HCT116 (cell line): ENCODE measurements around the gene GSTM3. TPM values are rescaled to one million over a fixed set of nuclear protein-coding genes. Genes with fewer than 3 reads are reported as not detected.

Experiments used
- ATAC-seq: fragments of 200-7000 bp; cut with Tn5 transposase; 2 replicates; pipeline ENCODE4 v1.9.1; 2020; ENCODE audit warnings: mild to moderate bottlenecking, moderate library complexity
- BruUV-seq: library from RNA; stranded (reverse); fragments of 400-500 nt; replicated peaks from 2 replicates; lab custom pipeline; 2021; lab: Mats Ljungman, UMichigan
- CTCF ChIA-PET: fragments of 300-600 bp; sonication (Branson Sonifier 250); formaldehyde crosslinking; loops from one replicate; lab custom pipeline; 2021; ENCODE audit warnings: antibody characterized with exemption; lab: Charles Lee
- POLR2A ChIA-PET: fragments of 300-600, 350-600 bp; sonication (Branson Sonifier 250); formaldehyde crosslinking; loops from one replicate; lab custom pipeline; 2021; ENCODE audit warnings: antibody characterized with exemption; lab: Charles Lee
- RAD21 ChIA-PET, 2 experiments: fragments of 300-600 bp; sonication (Branson Sonifier 250); formaldehyde crosslinking; loops; one replicate each; lab custom pipeline; 2023; ENCODE audit warnings: low total read pairs in 2 of 2; ENCODE audit not compliant: uncharacterized antibody in 2 of 2, unreplicated experiment in 2 of 2, low non-redundant PET in 1 of 2; lab: Charles Lee
- DNase-seq: peaks from one replicate; pipeline ENCODE4 v3.0.0-alpha.2; 2010; ENCODE audit warnings: low read depth, low spot score
- H2AFZ ChIP-seq: fragments of 200-600 bp; shearing (Covaris generic), sonication (generic); 2 replicates; pipeline ENCODE4 v1.6.1; 2017; ENCODE audit warnings: low read depth, mixed run types, mixed read lengths, antibody characterized with exemption, low read length; ENCODE audit not compliant: poor library complexity, severe bottlenecking
- H3K27ac ChIP-seq: 2 replicates; pipeline ENCODE4 v1.5.1; 2012; ENCODE audit warnings: low read depth, low read length
- H3K27me3 ChIP-seq: fragments of 200-600 bp; sonication (generic); 2 replicates; pipeline ENCODE4 v1.6.1; 2016; ENCODE audit warnings: mixed run types, low read length, mixed read lengths; ENCODE audit not compliant: insufficient read depth
- H3K36me3 ChIP-seq, 2 experiments: fragments of 200-500 bp in 1 of 2; fragments of 200-600 bp in 1 of 2; sonication (Bioruptor generic) in 1 of 2; sonication (generic) in 1 of 2; 2 replicates each; pipeline versions ENCODE4 v1.5.1 to v1.6.1; 2014 to 2016; ENCODE audit warnings: low read length in 2 of 2, inconsistent platforms in 1 of 2, mixed read lengths in 1 of 2, mixed run types in 1 of 2; ENCODE audit not compliant: insufficient read depth in 2 of 2, control insufficient read depth in 1 of 2
- H3K4me1 ChIP-seq, 2 experiments: fragments of 200-600 bp in 1 of 2; sonication (generic) in 1 of 2; 2 replicates each; pipeline versions ENCODE4 v1.5.1 to v1.6.1; 2012 to 2017; ENCODE audit warnings: low read length in 2 of 2, inconsistent platforms in 1 of 2, mild to moderate bottlenecking in 1 of 2, mixed read lengths in 1 of 2, mixed run types in 1 of 2, moderate library complexity in 1 of 2; ENCODE audit not compliant: insufficient read depth in 2 of 2, control insufficient read depth in 1 of 2
- H3K4me2 ChIP-seq: fragments of 200-600 bp; sonication (generic); 2 replicates; pipeline ENCODE4 v1.6.1; 2017; ENCODE audit warnings: mixed run types, low read length, mixed read lengths
- H3K4me3 ChIP-seq, 2 experiments: fragments of 200-600 bp in 1 of 2; sonication (generic) in 1 of 2; replicated peaks in 1 of 2; 2 replicates each; pipeline ENCODE4 v1.5.1; 2011 to 2016; ENCODE audit warnings: low read length in 2 of 2, control low read depth in 1 of 2, low read depth in 1 of 2, mild to moderate bottlenecking in 1 of 2, mixed read lengths in 1 of 2, mixed run types in 1 of 2
- H3K79me2 ChIP-seq: fragments of 200-600 bp; sonication (generic); 2 replicates; pipeline ENCODE4 v1.6.1; 2017; ENCODE audit warnings: mild to moderate bottlenecking, mixed run types, low read length, moderate library complexity, mixed read lengths; ENCODE audit not compliant: insufficient read depth
- H3K9ac ChIP-seq: fragments of 200-600 bp; sonication (generic); 2 replicates; pipeline ENCODE4 v1.6.1; 2016; ENCODE audit warnings: low read length, mixed read lengths
- H3K9me2 ChIP-seq: fragments of 200-600 bp; sonication (generic), shearing (Covaris generic); 2 replicates; pipeline ENCODE4 v1.6.1; 2017; ENCODE audit warnings: mixed run types, mild to moderate bottlenecking, moderate library complexity; ENCODE audit not compliant: insufficient read depth
- H3K9me3 ChIP-seq, 2 experiments: fragments of 200-500 bp in 1 of 2; fragments of 200-600 bp in 1 of 2; sonication (Bioruptor generic) in 1 of 2; sonication (generic) in 1 of 2; 2 replicates each; pipeline ENCODE4 v1.6.1; 2014 to 2017; ENCODE audit warnings: low read length in 2 of 2, mixed read lengths in 2 of 2, inconsistent platforms in 1 of 2, low read depth in 1 of 2, mild to moderate bottlenecking in 1 of 2, mixed run types in 1 of 2, moderate library complexity in 1 of 2; ENCODE audit not compliant: control insufficient read depth in 1 of 2, insufficient read depth in 1 of 2
- H4K20me1 ChIP-seq: fragments of 200-600 bp; sonication (generic), shearing (Covaris generic); 2 replicates; pipeline ENCODE4 v1.6.1; 2017; ENCODE audit warnings: mixed run types, mild to moderate bottlenecking, moderate library complexity; ENCODE audit not compliant: insufficient read depth
- ATF3 ChIP-seq: IDR thresholded peaks from 2 replicates; pipeline ENCODE4 v1.6.1; 2012
- CBX3 ChIP-seq: IDR thresholded peaks from 2 replicates; pipeline ENCODE4 v1.6.1; 2012; ENCODE audit warnings: low read depth
- CTCF ChIP-seq, 3 experiments: fragments of 200-600 bp in 1 of 3; sonication (generic) in 1 of 3; IDR thresholded peaks in 2 of 3; conservative IDR thresholded peaks in 1 of 3; 2 replicates each; pipeline ENCODE4 v1.5.1; 2012 to 2017; ENCODE audit warnings: low read depth in 2 of 3, low read length in 2 of 3, antibody characterized with exemption in 1 of 3, borderline replicate concordance in 1 of 3, control low read depth in 1 of 3, mild to moderate bottlenecking in 1 of 3, mixed read lengths in 1 of 3, mixed run types in 1 of 3, moderate library complexity in 1 of 3; ENCODE audit not compliant: insufficient read depth in 1 of 3
- EGR1 ChIP-seq: IDR thresholded peaks from 2 replicates; pipeline ENCODE4 v1.6.1; 2012; ENCODE audit warnings: low read depth
- ELF1 ChIP-seq: IDR thresholded peaks from 2 replicates; pipeline ENCODE4 v1.6.1; 2012; ENCODE audit warnings: low read depth, borderline replicate concordance
- EZH2 ChIP-seq: fragments of 200-600 bp; sonication (generic); IDR thresholded peaks from 2 replicates; pipeline ENCODE4 v1.6.1; 2017; ENCODE audit warnings: antibody characterized with exemption, mixed run types
- EZH2phosphoT487 ChIP-seq: fragments of 200-600 bp; IDR thresholded peaks from 2 replicates; pipeline ENCODE4 v1.6.1; 2018; ENCODE audit warnings: antibody characterized with exemption, borderline replicate concordance
- FOSL1 ChIP-seq: IDR thresholded peaks from 2 replicates; pipeline ENCODE4 v1.6.1; 2012; ENCODE audit warnings: low read depth
- POLR2A ChIP-seq: IDR thresholded peaks from 2 replicates; pipeline ENCODE4 v1.7.0; 2011; ENCODE audit warnings: borderline replicate concordance; ENCODE audit not compliant: insufficient read depth, insufficient read length; ENCODE audit errors: extremely low read depth
- POLR2AphosphoS5 ChIP-seq: IDR thresholded peaks from 2 replicates; pipeline ENCODE4 v1.6.1; 2011; ENCODE audit warnings: mild to moderate bottlenecking, low read depth, low read length, moderate library complexity
- SIN3A ChIP-seq: IDR thresholded peaks from 2 replicates; pipeline ENCODE4 v1.6.1; 2012; ENCODE audit warnings: low read depth
- SP1 ChIP-seq: IDR thresholded peaks from 2 replicates; pipeline ENCODE4 v1.6.1; 2012; ENCODE audit warnings: low read depth
- SRF ChIP-seq: IDR thresholded peaks from 2 replicates; pipeline ENCODE4 v1.6.1; 2012; ENCODE audit warnings: low read depth
- TCF7L2 ChIP-seq: IDR thresholded peaks from 2 replicates; pipeline ENCODE4 v1.7.0; 2011; ENCODE audit warnings: borderline replicate concordance, inconsistent platforms; ENCODE audit not compliant: insufficient read depth, insufficient read length; ENCODE audit errors: extremely low read depth
- intact Hi-C: fragments of 100-400 bp; cut with micrococcal nuclease; formaldehyde crosslinking; loops from 2 replicates; pipeline ENCODE4 v1.10.0; 2022
- total RNA-seq: library from RNA; stranded (reverse); gene quantifications from one replicate; pipeline ENCODE4 v1.2.1, GENCODE V29; 2021; ENCODE audit not compliant: unreplicated experiment

GSTM3 gene
- total RNA-seq, 1 experiment from 2014 or later = 0.39 TPM

- Histone ChIP-seq H3K9me3 (no peaks in the 10 kb centered on the region), H2AFZ (no peak overlapping the region), H3K9ac (no peak overlapping the region)
- no peak for TF ChIP-seq TCF7L2
- TF ChIP-seq POLR2AphosphoS5 = no peak
- no peak for TF ChIP-seq CTCF (IDR thresholded peaks at IDR 0.05 in 2 of 3, conservative IDR thresholded peaks at IDR 0.05 in 1 of 3; ENCODE audit: borderline replicate concordance in 1 of 3, insufficient read depth in 1 of 3, low read depth in 2 of 3, low read length in 2 of 3)
- TF ChIP-seq EGR1 = no peak
- TF ChIP-seq CBX3 = no peak
- TF ChIP-seq SP1 = no peak
- TF ChIP-seq SIN3A = no peak
- TF ChIP-seq, all 23 proteins: peak for 0
- H3K27me3 ChIP-seq = no peaks in the 10 kb centered on the region
- ATAC-seq (no peak), DNase-seq (no peak)
- POLR2A ChIA-PET = no interaction called here
- peaks cover 0 to 3% of the 10 kb centered on the region in 2 experiments; a peak in 2 of 4 replicates for H3K4me1 ChIP-seq
- H3K79me2 ChIP-seq = no peaks in the 10 kb centered on the region
- intact Hi-C loops = no loop called here
- H3K36me3 ChIP-seq = no peaks in the 10 kb centered on the region
- RAD21 ChIA-PET = no interaction called here
- no peaks in the 10 kb centered on the region for H4K20me1 ChIP-seq
- H3K27ac ChIP-seq = no peak overlapping the region
- CTCF ChIA-PET = interaction anchor here (1.6 kb wide), 1 partner anchor 9 kb away, joined by 5 read pairs; no protein-coding TSS in a partner anchor
- no peak overlapping the region for H3K4me3 ChIP-seq
- BruUV-seq = no TSS peak
- no peak overlapping the region for H3K4me2 ChIP-seq
- no peaks in the 10 kb centered on the region for H3K9me2 ChIP-seq
These were observed 14.0 kb downstream of the GSTM3 start for GRCh38 chr1:109726728-109727373.

GRCh38 chr1:109726007-109726406 is 14.8 kb downstream of the GSTM3 start:
- Histone ChIP-seq H3K4me3 (no peak overlapping the region), H3K4me2 (no peak overlapping the region), H3K4me1 (no peaks in the 10 kb centered on the region), H3K9me2 (no peaks in the 10 kb centered on the region), H3K79me2 (no peaks in the 10 kb centered on the region), H3K27ac (no peak overlapping the region), H3K9ac (no peak overlapping the region), H4K20me1 (no peaks in the 10 kb centered on the region), H3K36me3 (no peaks in the 10 kb centered on the region), H2AFZ (no peak overlapping the region), H3K27me3 (no peaks in the 10 kb centered on the region), H3K9me3 (no peaks in the 10 kb centered on the region)
- BruUV-seq = no TSS peak
- intact Hi-C loops = no loop called here
- no peak for ATAC-seq
- ChIA-PET CTCF (no interaction called here), RAD21 (no interaction called here), POLR2A (no interaction called here)
- DNase-seq = no peak
- TF ChIP-seq CTCF (IDR thresholded peaks at IDR 0.05 in 2 of 3, conservative IDR thresholded peaks at IDR 0.05 in 1 of 3; ENCODE audit: borderline replicate concordance in 1 of 3, insufficient read depth in 1 of 3, low read depth in 2 of 3, low read length in 2 of 3) (no peak), SP1 (no peak), ELF1 (no peak), EZH2phosphoT487 (no peak), SRF (no peak), POLR2A (no peak), ATF3 (no peak), EZH2 (no peak), EGR1 (no peak), FOSL1 (no peak)
